IMR-90 (cell line): ENCODE measurements around the gene TIMM13. TPM values are rescaled to one million over a fixed set of nuclear protein-coding genes. Genes with fewer than 3 reads are reported as not detected.

ENCODE experiments used
- ATAC-seq: fragments of 200-7000 bp; cut with Tn5 transposase; 2 replicates; pipeline ENCODE4 v1.9.1; 2020; ENCODE audit warnings: low read depth, mild to moderate bottlenecking, moderate library complexity
- BruUV-seq: library from RNA; stranded (reverse); fragments of 400-500 nt; replicated peaks from 2 replicates; lab custom pipeline; 2021; lab: Mats Ljungman, UMichigan
- CTCF ChIA-PET: fragments of 300-600 bp; formaldehyde crosslinking; extraction: SDS; loops from one replicate; lab custom pipeline; 2021; ENCODE audit warnings: antibody characterized with exemption; lab: Yijun Ruan, JAX
- POLR2A ChIA-PET: fragments of 300-600 bp; sonication (Branson Sonifier 250); formaldehyde crosslinking; loops from one replicate; lab custom pipeline; 2022; ENCODE audit warnings: antibody characterized with exemption; ENCODE audit not compliant: unreplicated experiment; lab: Charles Lee
- DNase-seq: peaks from one replicate; pipeline ENCODE4 v3.0.0; 2013
- H2AFZ ChIP-seq: replicated peaks from 2 replicates; pipeline ENCODE3; 2013; ENCODE audit warnings: low read length, mild to moderate bottlenecking; ENCODE audit not compliant: poor library complexity
- H2AK5ac ChIP-seq: 2 replicates; pipeline ENCODE4 v1.6.1; 2013; ENCODE audit warnings: low read depth, low read length, inconsistent platforms
- H2AK9ac ChIP-seq: replicated peaks from 2 replicates; pipeline ENCODE3; 2013; ENCODE audit warnings: mild to moderate bottlenecking, low read depth, low read length, moderate library complexity; ENCODE audit not compliant: poor library complexity
- H2BK120ac ChIP-seq: 2 replicates; pipeline ENCODE4 v1.6.1; 2013; ENCODE audit warnings: low read depth, low read length, inconsistent platforms
- H2BK15ac ChIP-seq: 3 replicates; pipeline ENCODE4 v1.6.1; 2013; ENCODE audit warnings: low read depth, low read length, inconsistent platforms
- H2BK20ac ChIP-seq: 2 replicates; pipeline ENCODE4 v1.6.1; 2013; ENCODE audit warnings: low read depth, mild to moderate bottlenecking, inconsistent platforms, low read length, moderate library complexity
- H2BK5ac ChIP-seq: 2 replicates; pipeline ENCODE4 v1.6.1; 2013; ENCODE audit warnings: mild to moderate bottlenecking, low read depth, low read length, inconsistent platforms; ENCODE audit not compliant: poor library complexity, severe bottlenecking
- H3K14ac ChIP-seq: replicated peaks from 2 replicates; pipeline ENCODE4 v1.6.1; 2013; ENCODE audit warnings: low read depth, low read length, inconsistent platforms
- H3K18ac ChIP-seq: 2 replicates; pipeline ENCODE4 v1.6.1; 2013; ENCODE audit warnings: low read depth, low read length, control low read depth
- H3K23ac ChIP-seq: 2 replicates; pipeline ENCODE4 v1.6.1; 2013; ENCODE audit warnings: low read depth, low read length, inconsistent platforms
- H3K27ac ChIP-seq: 2 replicates; pipeline ENCODE4 v1.5.1; 2013; ENCODE audit warnings: mild to moderate bottlenecking, control low read depth, low read length; ENCODE audit not compliant: insufficient read depth
- H3K27me3 ChIP-seq: 2 replicates; pipeline ENCODE4 v1.6.1; 2013; ENCODE audit warnings: low read length; ENCODE audit not compliant: control insufficient read depth, insufficient read depth
- H3K36me3 ChIP-seq: 2 replicates; pipeline ENCODE4 v1.6.1; 2013; ENCODE audit warnings: low read length, mixed read lengths; ENCODE audit not compliant: control insufficient read depth, insufficient read depth
- H3K4ac ChIP-seq: 2 replicates; pipeline ENCODE4 v1.6.1; 2013; ENCODE audit warnings: low read depth, low read length, inconsistent platforms
- H3K4me1 ChIP-seq: 2 replicates; pipeline ENCODE4 v1.6.1; 2013; ENCODE audit warnings: low read length, mixed read lengths; ENCODE audit not compliant: control insufficient read depth, insufficient read depth
- H3K4me2 ChIP-seq: 2 replicates; pipeline ENCODE4 v1.6.1; 2013; ENCODE audit warnings: low read depth, mild to moderate bottlenecking, control low read depth, low read length, moderate library complexity
- H3K4me3 ChIP-seq: 2 replicates; pipeline ENCODE4 v1.5.1; 2013; ENCODE audit warnings: low read depth, mild to moderate bottlenecking, control low read depth, low read length, moderate library complexity; ENCODE audit not compliant: insufficient read depth
- H3K56ac ChIP-seq: 2 replicates; pipeline ENCODE4 v1.6.1; 2013; ENCODE audit warnings: low read length, inconsistent platforms; ENCODE audit not compliant: insufficient read depth; ENCODE audit errors: extremely low read depth
- H3K79me1 ChIP-seq, 2 experiments: 2 replicates each; pipeline ENCODE4 v1.6.1; 2013; ENCODE audit warnings: low read length in 2 of 2, inconsistent platforms in 1 of 2, low read depth in 1 of 2
- H3K9ac ChIP-seq: 2 replicates; pipeline ENCODE4 v1.6.1; 2013; ENCODE audit warnings: low read depth, low read length, control low read depth
- H3K9me1 ChIP-seq: 2 replicates; pipeline ENCODE4 v1.6.1; 2013; ENCODE audit warnings: low read length, inconsistent platforms; ENCODE audit not compliant: insufficient read depth
- H3K9me3 ChIP-seq: 2 replicates; pipeline ENCODE4 v1.6.1; 2013; ENCODE audit warnings: low read length; ENCODE audit not compliant: control insufficient read depth, insufficient read depth
- H4K20me1 ChIP-seq: 2 replicates; pipeline ENCODE4 v1.6.1; 2013; ENCODE audit warnings: low read length, inconsistent platforms; ENCODE audit not compliant: insufficient read depth
- H4K5ac ChIP-seq: 2 replicates; pipeline ENCODE4 v1.6.1; 2013; ENCODE audit warnings: mild to moderate bottlenecking, low read depth, low read length, control low read depth
- H4K8ac ChIP-seq, 2 experiments: 2 replicates each; pipeline ENCODE4 v1.6.1; 2013; ENCODE audit warnings: low read depth in 2 of 2, low read length in 2 of 2, control low read depth in 1 of 2, inconsistent platforms in 1 of 2
- H4K91ac ChIP-seq: 2 replicates; pipeline ENCODE4 v1.6.1; 2013; ENCODE audit warnings: low read depth, low read length, inconsistent platforms; ENCODE audit not compliant: insufficient read depth
- BHLHE40 ChIP-seq: fragments of 150-350 bp; IDR thresholded peaks from 2 replicates; pipeline ENCODE4 v1.6.1; 2016; ENCODE audit warnings: mild to moderate bottlenecking, low read depth, low read length
- CEBPB ChIP-seq: IDR thresholded peaks from 2 replicates; pipeline ENCODE4 v1.6.1; 2012; ENCODE audit warnings: low read depth, low read length, improper control_type of control experiment
- FOS ChIP-seq: fragments of 150-350 bp; IDR thresholded peaks from 2 replicates; pipeline ENCODE4 v1.6.1; 2016; ENCODE audit warnings: low read depth, low read length
- MAZ ChIP-seq: IDR thresholded peaks from 2 replicates; pipeline ENCODE4 v1.6.1; 2012; ENCODE audit warnings: low read depth, mild to moderate bottlenecking, low read length, improper control_type of control experiment, moderate library complexity, borderline replicate concordance
- MXI1 ChIP-seq: IDR thresholded peaks from 2 replicates; pipeline ENCODE4 v1.6.1; 2012; ENCODE audit warnings: low read depth, mild to moderate bottlenecking, low read length, moderate library complexity, borderline replicate concordance
- RCOR1 ChIP-seq: IDR thresholded peaks from 2 replicates; pipeline ENCODE4 v1.6.1; 2012; ENCODE audit warnings: mild to moderate bottlenecking, low read length, improper control_type of control experiment; ENCODE audit not compliant: insufficient replicate concordance
- RFX5 ChIP-seq: IDR thresholded peaks from 2 replicates; pipeline ENCODE4 v1.8.0; 2012; ENCODE audit warnings: low read depth, mild to moderate bottlenecking, low read length, moderate library complexity
- WGBS, 2 experiments: methylation state at CpG; one replicate each; pipeline versions ENCODE4 v1.1.5 to v1.1.7; 2013; ENCODE audit warnings: missing lambda C conversion rate in 2 of 2; ENCODE audit not compliant: insufficient read length in 1 of 2; ENCODE audit errors: extremely low coverage in 2 of 2; 5-methylcytosine and 5-hydroxymethylcytosine counted together
- dilution Hi-C: fragments of 300-500 bp; cut with HindIII; formaldehyde crosslinking; loops from one replicate; pipeline ENCODE4 v1.14.3; 2018; ENCODE audit warnings: low sequenced_read_pairs; ENCODE audit not compliant: unreplicated experiment
- in situ Hi-C: fragments of 300-500 bp; cut with MboI; formaldehyde crosslinking; loops from 3 replicates; pipeline ENCODE4 v1.14.3; 2019; ENCODE audit warnings: low sequenced_read_pairs, inconsistent platforms, mixed read lengths
- intact Hi-C: fragments of 100-400 bp; cut with micrococcal nuclease; formaldehyde crosslinking; loops from 2 replicates; pipeline ENCODE4 v1.10.0; 2022
- polyA plus RNA-seq, 3 experiments: library from polyadenylated mRNA; depleted of rRNA; stranded (reverse); fragments of >200 nt; gene quantifications; 2 replicates each; pipeline ENCODE4 v1.2.3, GENCODE V29; 2012; ENCODE audit warnings: low replicate concordance in 1 of 3
- total RNA-seq: library from RNA; depleted of rRNA; stranded (reverse); fragments of >200 nt; gene quantifications from 2 replicates; pipeline ENCODE4 v1.2.3, GENCODE V29; 2012
- TF ChIP-seq, protein P1 (sequence below): conservative IDR thresholded peaks from 2 replicates; pipeline ENCODE4 v1.5.1; 2012; ENCODE audit warnings: mild to moderate bottlenecking, low read depth, low read length, improper control_type of control experiment

TIMM13 gene
- total and polyA plus RNA-seq, 2 of the 4 experiments (the other 2 are of a cell fraction), result 21.0 to 62.3 TPM

- Histone ChIP-seq H3K23ac (no peak overlapping the region), H2BK15ac (no peak overlapping the region), H3K4me3 (peak overlapping the region; percentile 7; the same call in 1 of the 2 replicates), H4K20me1 (no peaks in the 10 kb centered on the region), H4K8ac (no peak overlapping the region), H4K91ac (no peak overlapping the region), H3K4me1 (peaks cover 2% of the 10 kb centered on the region; the same call in 1 of the 2 replicates), H3K9me3 (peaks cover 9% of the 10 kb centered on the region), H2AFZ (peak overlapping the region; percentile 89), H2BK120ac (no peak overlapping the region), H4K5ac (no peak overlapping the region), H3K4me2 (peak overlapping the region; percentile 61; the same call in 1 of the 2 replicates), H3K14ac (no peak overlapping the region), H3K27me3 (peaks cover 7% of the 10 kb centered on the region), H3K9me1 (peaks cover 2% of the 10 kb centered on the region), H3K56ac (no peak overlapping the region), H3K79me1 (no peaks in the 10 kb centered on the region), H2BK20ac (no peak overlapping the region), H2AK5ac (no peak overlapping the region), H3K27ac (no peak overlapping the region), H3K18ac (no peak overlapping the region), H2BK5ac (no peak overlapping the region), H3K36me3 (no peaks in the 10 kb centered on the region), H3K9ac (no peak overlapping the region), H3K4ac (no peak overlapping the region), H2AK9ac (no peak overlapping the region)
- ChIA-PET POLR2A (no interaction called here), CTCF (no interaction called here)
- 42% methylated on average over 9 of the region's 37 CpGs; no CpG with 5 or more reads in 1 of the 2 experiments for WGBS, 2 experiments
- no TSS peak for BruUV-seq
- intact Hi-C loops (no loop called here), in situ Hi-C loops (no loop called here), dilution Hi-C loops (no loop called here)
- ATAC-seq (peak; percentile 66), DNase-seq (peak; percentile 79)
- TF ChIP-seq CEBPB, result no peak
- TF ChIP-seq, protein P1, sequence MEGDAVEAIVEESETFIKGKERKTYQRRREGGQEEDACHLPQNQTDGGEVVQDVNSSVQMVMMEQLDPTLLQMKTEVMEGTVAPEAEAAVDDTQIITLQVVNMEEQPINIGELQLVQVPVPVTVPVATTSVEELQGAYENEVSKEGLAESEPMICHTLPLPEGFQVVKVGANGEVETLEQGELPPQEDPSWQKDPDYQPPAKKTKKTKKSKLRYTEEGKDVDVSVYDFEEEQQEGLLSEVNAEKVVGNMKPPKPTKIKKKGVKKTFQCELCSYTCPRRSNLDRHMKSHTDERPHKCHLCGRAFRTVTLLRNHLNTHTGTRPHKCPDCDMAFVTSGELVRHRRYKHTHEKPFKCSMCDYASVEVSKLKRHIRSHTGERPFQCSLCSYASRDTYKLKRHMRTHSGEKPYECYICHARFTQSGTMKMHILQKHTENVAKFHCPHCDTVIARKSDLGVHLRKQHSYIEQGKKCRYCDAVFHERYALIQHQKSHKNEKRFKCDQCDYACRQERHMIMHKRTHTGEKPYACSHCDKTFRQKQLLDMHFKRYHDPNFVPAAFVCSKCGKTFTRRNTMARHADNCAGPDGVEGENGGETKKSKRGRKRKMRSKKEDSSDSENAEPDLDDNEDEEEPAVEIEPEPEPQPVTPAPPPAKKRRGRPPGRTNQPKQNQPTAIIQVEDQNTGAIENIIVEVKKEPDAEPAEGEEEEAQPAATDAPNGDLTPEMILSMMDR, result no peak
- TF ChIP-seq RCOR1, result no peak
- TF ChIP-seq BHLHE40, result peak; percentile 19; the same call in 1 of the 2 replicates
- TF ChIP-seq MXI1, result peak; percentile 79; the same call in 1 of the 2 replicates
- peak; percentile 90 for TF ChIP-seq FOS
- no peak for TF ChIP-seq RFX5
- no peak for TF ChIP-seq MAZ
These were observed 42.2 kb downstream of the TIMM13 start for GRCh38 chr19:2385053-2385721.
